ENCODE data around the gene WRNIP1.

The WRNIP1 gene

DNA sequence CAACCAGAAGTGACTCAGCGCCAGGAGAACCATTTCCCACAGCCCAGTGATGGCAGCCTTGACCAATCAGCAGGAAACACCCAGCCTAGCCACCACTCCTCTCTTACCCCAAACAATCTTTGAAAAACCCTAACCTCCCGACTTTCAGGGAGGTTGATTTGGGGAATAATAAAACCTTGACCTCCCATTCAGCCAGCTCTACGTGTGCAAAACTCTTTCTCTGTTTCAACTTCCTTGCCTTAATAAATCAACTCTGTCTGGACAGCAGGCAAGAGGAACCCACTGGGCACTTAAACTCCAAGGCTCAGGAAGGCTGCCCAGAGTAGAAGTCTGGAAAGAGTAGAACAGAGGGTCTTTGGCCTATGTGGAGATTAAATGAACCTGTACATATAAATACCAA is 41.5 kb downstream of the WRNIP1 start:
- no peak for TF ChIP-seq TAF1 (IDR thresholded peaks at IDR 0.05; ENCODE audit: borderline replicate concordance, insufficient read depth, low read length)
- TF ChIP-seq, protein P1, sequence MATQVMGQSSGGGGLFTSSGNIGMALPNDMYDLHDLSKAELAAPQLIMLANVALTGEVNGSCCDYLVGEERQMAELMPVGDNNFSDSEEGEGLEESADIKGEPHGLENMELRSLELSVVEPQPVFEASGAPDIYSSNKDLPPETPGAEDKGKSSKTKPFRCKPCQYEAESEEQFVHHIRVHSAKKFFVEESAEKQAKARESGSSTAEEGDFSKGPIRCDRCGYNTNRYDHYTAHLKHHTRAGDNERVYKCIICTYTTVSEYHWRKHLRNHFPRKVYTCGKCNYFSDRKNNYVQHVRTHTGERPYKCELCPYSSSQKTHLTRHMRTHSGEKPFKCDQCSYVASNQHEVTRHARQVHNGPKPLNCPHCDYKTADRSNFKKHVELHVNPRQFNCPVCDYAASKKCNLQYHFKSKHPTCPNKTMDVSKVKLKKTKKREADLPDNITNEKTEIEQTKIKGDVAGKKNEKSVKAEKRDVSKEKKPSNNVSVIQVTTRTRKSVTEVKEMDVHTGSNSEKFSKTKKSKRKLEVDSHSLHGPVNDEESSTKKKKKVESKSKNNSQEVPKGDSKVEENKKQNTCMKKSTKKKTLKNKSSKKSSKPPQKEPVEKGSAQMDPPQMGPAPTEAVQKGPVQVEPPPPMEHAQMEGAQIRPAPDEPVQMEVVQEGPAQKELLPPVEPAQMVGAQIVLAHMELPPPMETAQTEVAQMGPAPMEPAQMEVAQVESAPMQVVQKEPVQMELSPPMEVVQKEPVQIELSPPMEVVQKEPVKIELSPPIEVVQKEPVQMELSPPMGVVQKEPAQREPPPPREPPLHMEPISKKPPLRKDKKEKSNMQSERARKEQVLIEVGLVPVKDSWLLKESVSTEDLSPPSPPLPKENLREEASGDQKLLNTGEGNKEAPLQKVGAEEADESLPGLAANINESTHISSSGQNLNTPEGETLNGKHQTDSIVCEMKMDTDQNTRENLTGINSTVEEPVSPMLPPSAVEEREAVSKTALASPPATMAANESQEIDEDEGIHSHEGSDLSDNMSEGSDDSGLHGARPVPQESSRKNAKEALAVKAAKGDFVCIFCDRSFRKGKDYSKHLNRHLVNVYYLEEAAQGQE (IDR thresholded peaks at IDR 0.05; ENCODE audit: insufficient read depth in 1 of 2, low read depth in 2 of 2, low read length in 2 of 2), result no peak
- TF ChIP-seq POLR2AphosphoS5 (IDR thresholded peaks at IDR 0.05; ENCODE audit: low read depth, low read length), result no peak
- TF ChIP-seq SIN3A (IDR thresholded peaks at IDR 0.05; ENCODE audit: borderline replicate concordance, insufficient read depth, low read length), result no peak
- no peak for TF ChIP-seq FOXP2 (optimal IDR thresholded peaks at IDR 0.05; ENCODE audit: borderline replicate concordance, extremely low read depth, extremely low read length, insufficient read depth)

DNA sequence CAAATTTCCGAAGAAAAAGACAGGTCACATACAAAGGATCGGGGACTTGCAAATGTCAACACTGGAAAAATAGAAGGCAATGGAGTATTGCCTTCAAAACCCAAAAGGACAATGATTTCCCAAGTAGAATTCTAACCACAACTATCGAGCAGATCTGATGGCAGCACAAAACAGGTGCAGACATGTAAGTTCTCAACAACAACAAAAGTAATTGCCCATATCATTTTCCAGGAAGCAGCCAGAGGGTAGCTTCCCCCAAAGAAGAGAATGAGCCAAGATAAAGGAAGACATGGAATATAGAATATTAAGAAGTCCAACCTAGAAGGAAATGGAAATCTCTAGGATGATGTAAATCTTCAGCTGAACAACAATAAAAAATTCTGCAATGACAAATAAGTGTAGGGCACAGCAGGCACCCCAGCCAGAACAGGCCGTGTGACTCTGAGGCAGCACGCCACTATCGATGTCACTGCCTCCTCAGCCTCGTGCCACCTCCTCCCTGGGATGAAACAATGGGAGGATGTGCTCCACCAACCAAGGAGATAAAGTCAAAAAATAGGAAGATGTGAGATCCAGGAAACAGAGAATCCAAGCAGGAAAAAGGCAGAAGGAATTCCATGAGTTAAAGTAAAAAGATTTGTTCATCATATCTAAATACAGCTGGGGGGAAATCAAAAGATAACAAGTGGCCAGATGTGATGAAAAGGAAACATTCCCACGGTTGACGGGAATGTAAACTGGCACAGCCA is 42.3 kb downstream of the WRNIP1 start:
- TF ChIP-seq FOXP2 (optimal IDR thresholded peaks at IDR 0.05; ENCODE audit: borderline replicate concordance, extremely low read depth, extremely low read length, insufficient read depth), result no peak
- no peak for TF ChIP-seq POLR2AphosphoS5 (IDR thresholded peaks at IDR 0.05; ENCODE audit: low read depth, low read length)
- TF ChIP-seq, protein P1 (IDR thresholded peaks at IDR 0.05; ENCODE audit: insufficient read depth in 1 of 2, low read depth in 2 of 2, low read length in 2 of 2), result no peak
- no peak for TF ChIP-seq SIN3A (IDR thresholded peaks at IDR 0.05; ENCODE audit: borderline replicate concordance, insufficient read depth, low read length)
- TF ChIP-seq TAF1 (IDR thresholded peaks at IDR 0.05; ENCODE audit: borderline replicate concordance, insufficient read depth, low read length), result no peak

DNA sequence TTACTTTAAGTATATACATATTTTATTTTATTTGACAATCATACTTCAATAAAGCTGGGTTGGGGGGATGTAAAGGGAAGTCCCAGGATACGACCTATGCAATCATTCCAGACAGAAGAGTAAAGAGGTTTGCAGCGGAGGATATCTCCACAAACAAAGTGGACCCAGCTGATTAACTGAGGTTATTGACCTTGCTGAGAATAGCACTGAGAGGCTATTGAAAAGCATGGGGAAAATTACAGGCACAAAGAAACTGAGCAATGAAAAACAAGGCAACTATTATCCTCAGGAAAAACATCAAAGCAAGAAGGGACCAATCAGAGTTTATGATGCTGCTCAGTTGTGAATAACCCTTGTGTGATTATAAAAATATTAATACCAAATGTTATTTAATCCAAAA is 43.8 kb downstream of the WRNIP1 start:
- TF ChIP-seq POLR2AphosphoS5 (IDR thresholded peaks at IDR 0.05; ENCODE audit: low read depth, low read length) (no peak), TAF1 (IDR thresholded peaks at IDR 0.05; ENCODE audit: borderline replicate concordance, insufficient read depth, low read length) (no peak), FOXP2 (optimal IDR thresholded peaks at IDR 0.05; ENCODE audit: borderline replicate concordance, extremely low read depth, extremely low read length, insufficient read depth) (no peak)

DNA sequence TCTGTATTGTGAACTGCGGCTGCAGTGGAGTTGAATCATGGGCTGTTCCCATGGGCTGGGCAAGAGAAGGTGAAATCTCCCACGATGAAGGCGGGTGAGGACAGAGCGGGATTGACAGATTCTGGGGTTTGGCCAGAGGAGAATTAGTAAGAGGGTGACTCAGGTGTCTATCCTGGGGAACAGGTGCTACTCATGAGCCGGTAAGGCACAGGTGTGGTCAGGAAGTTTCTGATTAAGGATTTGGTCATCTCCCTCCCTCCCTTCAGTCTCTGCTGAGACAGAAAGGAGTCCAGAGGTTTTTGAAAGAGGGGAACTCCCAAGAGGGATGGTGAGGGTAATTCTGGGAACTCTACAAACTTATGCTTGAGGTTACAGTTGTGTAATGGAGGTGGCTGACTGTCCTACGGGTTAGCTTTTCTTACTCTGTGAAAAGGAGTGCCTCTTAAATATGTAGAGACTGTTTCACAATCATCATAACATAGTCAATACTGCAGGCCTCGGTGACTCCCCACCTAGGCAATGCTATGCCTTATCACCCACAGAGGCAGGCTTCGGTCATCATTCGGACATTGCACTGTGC is 45.0 kb downstream of the WRNIP1 start:
- TF ChIP-seq TAF1 (IDR thresholded peaks at IDR 0.05; ENCODE audit: borderline replicate concordance, insufficient read depth, low read length), result no peak
- no peak for TF ChIP-seq SIN3A (IDR thresholded peaks at IDR 0.05; ENCODE audit: borderline replicate concordance, insufficient read depth, low read length)
- TF ChIP-seq, protein P1 (IDR thresholded peaks at IDR 0.05; ENCODE audit: insufficient read depth in 1 of 2, low read depth in 2 of 2, low read length in 2 of 2), result no peak
- no peak for TF ChIP-seq FOXP2 (optimal IDR thresholded peaks at IDR 0.05; ENCODE audit: borderline replicate concordance, extremely low read depth, extremely low read length, insufficient read depth)
- no peak for TF ChIP-seq POLR2AphosphoS5 (IDR thresholded peaks at IDR 0.05; ENCODE audit: low read depth, low read length)

DNA sequence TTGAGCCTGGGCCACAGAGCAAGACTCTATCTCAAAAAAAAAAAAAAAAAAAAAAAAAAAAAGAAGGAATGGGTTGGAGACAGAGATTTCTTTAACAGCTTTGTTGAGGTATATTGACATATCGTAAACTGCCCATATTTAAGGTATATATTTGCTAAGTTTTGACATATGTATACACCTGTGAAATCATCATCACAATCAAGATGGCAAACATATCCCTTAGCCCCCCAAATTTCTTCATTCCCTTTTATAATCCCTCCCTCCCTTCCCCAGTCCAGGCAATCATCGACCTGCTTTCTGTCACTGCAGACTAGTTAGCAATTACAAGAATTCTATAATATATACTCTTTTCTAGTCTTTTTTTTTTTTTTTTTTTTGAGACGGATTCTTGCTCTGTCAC is 47.5 kb downstream of the WRNIP1 start:
- TF ChIP-seq TAF1 (IDR thresholded peaks at IDR 0.05; ENCODE audit: borderline replicate concordance, insufficient read depth, low read length) (no peak), POLR2AphosphoS5 (IDR thresholded peaks at IDR 0.05; ENCODE audit: low read depth, low read length) (no peak), SIN3A (IDR thresholded peaks at IDR 0.05; ENCODE audit: borderline replicate concordance, insufficient read depth, low read length) (no peak), FOXP2 (optimal IDR thresholded peaks at IDR 0.05; ENCODE audit: borderline replicate concordance, extremely low read depth, extremely low read length, insufficient read depth) (no peak)
- TF ChIP-seq, protein P1 (IDR thresholded peaks at IDR 0.05; ENCODE audit: insufficient read depth in 1 of 2, low read depth in 2 of 2, low read length in 2 of 2), result no peak

Measured in PFSK-1 (cell line).